H1 (cell line): Measurements from ENCODE around the gene SMYD3. TPM values are rescaled to one million over a fixed set of nuclear protein-coding genes. Genes with fewer than 3 reads are reported as not detected.

ENCODE experiments used
- CTCF ChIA-PET: fragments of 300-600 bp; sonication (Branson Sonifier 250); formaldehyde crosslinking; loops from one replicate; lab custom pipeline; 2021; ENCODE audit not compliant: partially characterized antibody; lab: Charles Lee
- POLR2A ChIA-PET: fragments of 300-600 bp; sonication (Branson Sonifier 250); formaldehyde crosslinking; loops from one replicate; lab custom pipeline; 2021; ENCODE audit warnings: inconsistent platforms; ENCODE audit not compliant: partially characterized antibody; lab: Charles Lee
- DNase-seq, 2 experiments: peaks; one replicate each; pipeline versions ENCODE4 v3.0.0 to v3.0.0-alpha.2; 2010 to 2022; ENCODE audit warnings: low spot score in 2 of 2, low read depth in 1 of 2, mixed read lengths in 1 of 2
- FAIRE-seq: peaks from 2 replicates; lab custom pipeline; 2011; peaks lifted over from hg19 to GRCh38; lab: Jason Lieb, UNC
- H2AFZ ChIP-seq: 2 replicates; pipeline ENCODE4 v1.8.1; 2012; ENCODE audit warnings: low read length, inconsistent platforms
- H2AK5ac ChIP-seq: 2 replicates; pipeline ENCODE4 v1.6.1; 2013; ENCODE audit warnings: low read depth, low read length
- H2BK120ac ChIP-seq: replicated peaks from 2 replicates; pipeline ENCODE3; 2013; ENCODE audit warnings: low read depth, low read length, inconsistent platforms
- H2BK12ac ChIP-seq: 2 replicates; pipeline ENCODE4 v1.6.1; 2013; ENCODE audit warnings: low read depth, low read length
- H2BK15ac ChIP-seq: 2 replicates; pipeline ENCODE4 v1.6.1; 2013; ENCODE audit warnings: low read length
- H2BK20ac ChIP-seq: 2 replicates; pipeline ENCODE4 v1.6.1; 2013; ENCODE audit warnings: low read length
- H2BK5ac ChIP-seq: 2 replicates; pipeline ENCODE4 v1.6.1; 2013; ENCODE audit warnings: low read depth, low read length
- H3K14ac ChIP-seq: 2 replicates; pipeline ENCODE4 v1.6.1; 2013; ENCODE audit warnings: inconsistent platforms; ENCODE audit not compliant: insufficient read length
- H3K18ac ChIP-seq: 2 replicates; pipeline ENCODE4 v1.6.1; 2013; ENCODE audit warnings: low read length; ENCODE audit errors: extremely low read depth
- H3K23ac ChIP-seq: 2 replicates; pipeline ENCODE4 v1.6.1; 2013; ENCODE audit warnings: inconsistent platforms; ENCODE audit not compliant: insufficient read length
- H3K23me2 ChIP-seq: 2 replicates; pipeline ENCODE4 v1.6.1; 2013; ENCODE audit warnings: low read depth, low read length
- H3K27ac ChIP-seq: 2 replicates; pipeline ENCODE4 v1.6.1; 2011; ENCODE audit warnings: low read depth, low read length, inconsistent platforms
- H3K27me3 ChIP-seq, 4 experiments: replicated peaks in 1 of 4; 1 replicate in 1 of 4; 2 replicates in 3 of 4; pipeline versions ENCODE4 v1.6.1 to v1.8.1; 2011 to 2013; ENCODE audit warnings: low read length in 3 of 4, mild to moderate bottlenecking in 3 of 4, inconsistent platforms in 2 of 4, mixed read lengths in 2 of 4, moderate library complexity in 1 of 4; ENCODE audit not compliant: control insufficient read depth in 3 of 4, insufficient read depth in 3 of 4; ENCODE audit errors: extremely low read depth in 1 of 4
- H3K36me3 ChIP-seq, 4 experiments: 2 replicates each; pipeline versions ENCODE4 v1.6.1 to v1.8.1; 2011 to 2013; ENCODE audit warnings: mild to moderate bottlenecking in 4 of 4, low read length in 3 of 4, moderate library complexity in 2 of 4, control low read depth in 1 of 4, inconsistent platforms in 1 of 4; ENCODE audit not compliant: insufficient read depth in 4 of 4, control insufficient read depth in 2 of 4
- H3K4ac ChIP-seq: replicated peaks from 2 replicates; pipeline ENCODE3; 2013; ENCODE audit warnings: low read length, low read depth, mixed read lengths, inconsistent platforms; ENCODE audit not compliant: insufficient read length
- H3K4me1 ChIP-seq, 4 experiments: replicated peaks in 1 of 4; 1 replicate in 1 of 4; 2 replicates in 3 of 4; pipeline versions ENCODE4 v1.6.1 to v1.8.1; 2011 to 2013; ENCODE audit warnings: low read length in 3 of 4, inconsistent platforms in 2 of 4, mixed read lengths in 1 of 4; ENCODE audit not compliant: insufficient read depth in 4 of 4, control insufficient read depth in 3 of 4
- H3K4me2 ChIP-seq, 2 experiments: 2 replicates each; pipeline versions ENCODE4 v1.6.1 to v1.8.1; 2011 to 2013; ENCODE audit warnings: low read depth in 2 of 2, low read length in 2 of 2, control low read depth in 1 of 2, inconsistent platforms in 1 of 2, mild to moderate bottlenecking in 1 of 2; ENCODE audit not compliant: insufficient read depth in 1 of 2
- H3K4me3 ChIP-seq, 4 experiments: fragments of 200-600, 300-600 bp in 1 of 4; sonication (generic), shearing (Covaris generic), sonication (Bioruptor Twin) in 1 of 4; 2 replicates each; pipeline versions ENCODE4 v1.5.1 to v1.8.1; 2011 to 2016; ENCODE audit warnings: low read length in 4 of 4, low read depth in 3 of 4, control low read depth in 2 of 4, inconsistent platforms in 2 of 4, mild to moderate bottlenecking in 2 of 4, mixed read lengths in 1 of 4, moderate library complexity in 1 of 4; ENCODE audit not compliant: insufficient read depth in 2 of 4; ENCODE audit errors: extremely low read depth in 1 of 4
- H3K56ac ChIP-seq: replicated peaks from 2 replicates; pipeline ENCODE3; 2013; ENCODE audit warnings: low read depth, mild to moderate bottlenecking, mixed read lengths, low read length, inconsistent platforms; ENCODE audit not compliant: insufficient read length
- H3K79me1 ChIP-seq: 2 replicates; pipeline ENCODE4 v1.6.1; 2013; ENCODE audit warnings: low read depth, low read length, control low read depth
- H3K79me2 ChIP-seq, 2 experiments: 2 replicates each; pipeline versions ENCODE4 v1.6.1 to v1.8.1; 2012 to 2013; ENCODE audit warnings: low read length in 2 of 2, mild to moderate bottlenecking in 2 of 2, inconsistent platforms in 1 of 2; ENCODE audit not compliant: insufficient read depth in 2 of 2, control insufficient read depth in 1 of 2
- H3K9ac ChIP-seq, 4 experiments: replicated peaks in 1 of 4; 1 replicate in 1 of 4; 2 replicates in 3 of 4; pipeline versions ENCODE4 v1.6.1 to v1.8.1; 2011 to 2013; ENCODE audit warnings: low read depth in 3 of 4, low read length in 3 of 4, control low read depth in 2 of 4, mild to moderate bottlenecking in 2 of 4, moderate library complexity in 2 of 4, inconsistent platforms in 1 of 4; ENCODE audit errors: extremely low read depth in 1 of 4
- H3K9me3 ChIP-seq, 2 experiments: 2 replicates each; pipeline versions ENCODE4 v1.6.1 to v1.8.1; 2012 to 2013; ENCODE audit warnings: mild to moderate bottlenecking in 2 of 2, moderate library complexity in 2 of 2, control low read depth in 1 of 2, inconsistent platforms in 1 of 2, low read depth in 1 of 2, low read length in 1 of 2, mixed read lengths in 1 of 2; ENCODE audit not compliant: insufficient read depth in 2 of 2
- H4K20me1 ChIP-seq, 2 experiments: replicated peaks in 1 of 2; 2 replicates each; pipeline versions ENCODE3 to v1.8.1; 2011 to 2013; ENCODE audit warnings: inconsistent platforms in 2 of 2, low read length in 2 of 2, mild to moderate bottlenecking in 1 of 2; ENCODE audit not compliant: insufficient read depth in 2 of 2, control insufficient read depth in 1 of 2
- H4K5ac ChIP-seq: 2 replicates; pipeline ENCODE4 v1.6.1; 2013; ENCODE audit warnings: low read length, low read depth, mixed read lengths, inconsistent platforms; ENCODE audit not compliant: insufficient read length
- H4K8ac ChIP-seq: 2 replicates; pipeline ENCODE4 v1.8.0; 2013; ENCODE audit warnings: mild to moderate bottlenecking, moderate library complexity, low read length, inconsistent platforms; ENCODE audit not compliant: insufficient read depth; ENCODE audit errors: extremely low read depth
- H4K91ac ChIP-seq: replicated peaks from 2 replicates; pipeline ENCODE3; 2013; ENCODE audit warnings: low read length, mixed read lengths, inconsistent platforms; ENCODE audit not compliant: insufficient read length
- BRCA1 ChIP-seq: IDR thresholded peaks from 2 replicates; pipeline ENCODE4 v1.6.1; 2012; ENCODE audit warnings: low read depth, low read length, improper control_type of control experiment
- CBX8 ChIP-seq: fragments of 300-800, 300-1000 bp; sonication (generic); IDR thresholded peaks from 2 replicates; pipeline ENCODE4 v1.7.1; 2016; ENCODE audit warnings: low read depth, low read length, borderline replicate concordance
- CHD2 ChIP-seq: IDR thresholded peaks from 2 replicates; pipeline ENCODE4 v1.6.1; 2012; ENCODE audit warnings: low read length, improper control_type of control experiment
- E2F6 ChIP-seq: IDR thresholded peaks from 2 replicates; pipeline ENCODE4 v1.6.1; 2012; ENCODE audit warnings: inconsistent platforms
- GABPA ChIP-seq: IDR thresholded peaks from 2 replicates; pipeline ENCODE4 v1.6.1; 2011; ENCODE audit warnings: mild to moderate bottlenecking, low read length, moderate library complexity, borderline replicate concordance; ENCODE audit not compliant: insufficient read depth
- KDM5A ChIP-seq: fragments of 200-600 bp; IDR thresholded peaks from 2 replicates; pipeline ENCODE4 v1.7.1; 2012; ENCODE audit warnings: mild to moderate bottlenecking, low read length, inconsistent platforms, mixed read lengths
- MAFK ChIP-seq: IDR thresholded peaks from 2 replicates; pipeline ENCODE4 v1.6.1; 2012; ENCODE audit warnings: low read depth, mild to moderate bottlenecking, improper control_type of control experiment, low read length
- NANOG ChIP-seq: IDR thresholded peaks from 2 replicates; pipeline ENCODE4 v1.6.1; 2011; ENCODE audit warnings: low read length, low read depth, mild to moderate bottlenecking, inconsistent platforms; ENCODE audit not compliant: insufficient read depth, poor library complexity, severe bottlenecking
- POLR2A ChIP-seq, 2 experiments: IDR thresholded peaks; 1 replicate in 1 of 2; 2 replicates in 1 of 2; pipeline ENCODE4 v1.6.1; 2011; ENCODE audit warnings: low read depth in 2 of 2, low read length in 2 of 2, mild to moderate bottlenecking in 2 of 2; ENCODE audit errors: control extremely low read depth in 1 of 2
- POU5F1 ChIP-seq: IDR thresholded peaks from 2 replicates; pipeline ENCODE4 v1.6.1; 2011; ENCODE audit warnings: low read depth, mild to moderate bottlenecking, low read length, moderate library complexity
- SIX5 ChIP-seq: IDR thresholded peaks from 2 replicates; pipeline ENCODE4 v1.6.1; 2011; ENCODE audit warnings: mild to moderate bottlenecking, low read depth, low read length
- TBP ChIP-seq: IDR thresholded peaks from 2 replicates; pipeline ENCODE4 v1.6.1; 2011; ENCODE audit warnings: low read depth, low read length, improper control_type of control experiment
- TCF12 ChIP-seq: IDR thresholded peaks from 2 replicates; pipeline ENCODE4 v1.6.1; 2011; ENCODE audit warnings: low read depth, mild to moderate bottlenecking, low read length
- TEAD4 ChIP-seq: IDR thresholded peaks from 2 replicates; pipeline ENCODE4 v1.6.1; 2012; ENCODE audit warnings: low read depth, low read length, inconsistent platforms, mixed read lengths
- WGBS, 2 experiments: shearing (Covaris generic) in 1 of 2; methylation state at CpG; one replicate each; pipeline versions ENCODE4 v1.1.6 to v1.1.7; 2013 to 2015; ENCODE audit warnings: low lambda C conversion rate in 2 of 2, mixed read lengths in 2 of 2, inconsistent platforms in 1 of 2, low coverage in 1 of 2, missing lambda C conversion rate in 1 of 2; ENCODE audit not compliant: insufficient replicate concordance in 2 of 2, insufficient coverage in 1 of 2, insufficient read length in 1 of 2; ENCODE audit errors: extremely low coverage in 1 of 2, missing lambda C conversion rate in 1 of 2; 5-methylcytosine and 5-hydroxymethylcytosine counted together
- polyA plus RNA-seq, 7 experiments: library from polyadenylated mRNA; depleted of rRNA in 3 of 7; stranded (reverse) in 5 of 7; unstranded in 2 of 7; fragments of >200 nt in 5 of 7; fragments of 200-250 nt in 2 of 7; gene quantifications; 1 replicate in 5 of 7; 2 replicates in 1 of 7; 4 replicates in 1 of 7; pipeline versions ENCODE4 v1.2.1 to v1.2.3, GENCODE V29; 2011 to 2013; ENCODE audit warnings: missing spikeins in 2 of 7, mixed read lengths in 2 of 7
- total RNA-seq: library from RNA; stranded (reverse); fragmentation: NEBNext Ultra II Directional; extraction: Animal tissue kit (Norgen Biotek cat#: 25700); gene quantifications from 2 replicates; pipeline ENCODE4 v1.2.1, GENCODE V29; 2021

The SMYD3 gene
- total and polyA plus RNA-seq, 2 of the 8 experiments (the other 6 are each of a cell fraction or from before 2014, with no cell fraction given): 17.3 to 25.4 TPM

DNA sequence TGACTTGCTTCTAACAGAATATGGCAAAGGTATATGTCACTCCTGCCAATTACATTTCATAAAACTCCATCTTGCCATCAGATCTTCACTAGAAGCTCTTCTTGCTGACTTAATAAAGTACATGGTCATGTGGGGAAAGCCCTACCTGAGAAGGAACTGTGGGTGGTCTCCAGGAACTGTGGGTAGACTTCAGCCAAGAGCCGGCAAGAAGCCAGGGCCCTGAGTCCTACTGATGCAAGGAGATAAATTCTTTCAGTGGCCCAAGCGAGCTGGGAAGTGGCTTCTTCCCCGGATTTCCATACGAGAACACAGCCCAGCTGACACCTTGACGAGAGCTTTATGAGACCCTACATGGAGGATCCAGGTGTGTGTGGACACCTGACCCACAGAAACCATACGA is 228.7 kb downstream of the SMYD3 start:
- TF ChIP-seq MAFK: no peak
- TF ChIP-seq NANOG: no peak
- TF ChIP-seq SIX5: no peak
- no peak for TF ChIP-seq GABPA
- no peak for TF ChIP-seq E2F6
- no peak for TF ChIP-seq TBP
- TF ChIP-seq TEAD4: no peak
- no peak for TF ChIP-seq POLR2A (IDR thresholded peaks at IDR 0.05; ENCODE audit: control extremely low read depth in 1 of 2, low read depth in 2 of 2, low read length in 2 of 2)
- no peak for TF ChIP-seq POU5F1
- TF ChIP-seq BRCA1: no peak
- TF ChIP-seq KDM5A: no peak
- TF ChIP-seq CHD2: no peak
- TF ChIP-seq CBX8: no peak
- TF ChIP-seq TCF12: no peak
- ChIA-PET CTCF (interaction anchor here (1.4 kb wide), 1 partner anchor 267 kb away, joined by 5 read pairs; no protein-coding TSS in a partner anchor), POLR2A (interaction anchor here (0.9 kb wide), 1 partner anchor 20 kb away, joined by 3 read pairs; no protein-coding TSS in a partner anchor)
- Histone ChIP-seq H2BK20ac (no peak overlapping the region), H3K4me1 (no peaks in the 10 kb centered on the region), H3K79me2 (no peaks in the 10 kb centered on the region), H3K23me2 (no peaks in the 10 kb centered on the region), H4K5ac (no peak overlapping the region), H3K23ac (no peak overlapping the region), H2AFZ (no peak overlapping the region), H2BK15ac (no peak overlapping the region), H3K27ac (no peak overlapping the region), H4K91ac (no peak overlapping the region), H3K4ac (no peak overlapping the region), H2AK5ac (no peak overlapping the region), H4K8ac (0 out of 2 replicates have a peak overlapping the region, but pooled peaks have one; percentile 12), H2BK12ac (no peak overlapping the region), H3K4me3 (no peak overlapping the region), H3K9ac (no peak overlapping the region), H3K9me3 (no peaks in the 10 kb centered on the region), H3K4me2 (no peak overlapping the region), H3K36me3 (no peaks in the 10 kb centered on the region), H3K18ac (no peak overlapping the region), H3K14ac (no peak overlapping the region), H2BK5ac (no peak overlapping the region), H3K56ac (no peak overlapping the region), H4K20me1 (no peaks in the 10 kb centered on the region), H2BK120ac (no peak overlapping the region), H3K27me3 (no peaks in the 10 kb centered on the region), H3K79me1 (no peaks in the 10 kb centered on the region; the same call in 1 of the 2 replicates)
- WGBS, 2 experiments: 88% methylated on average over 6 of the region's 6 CpGs; no CpG with 5 or more reads in 1 of the 2 experiments
- no peak for FAIRE-seq
- DNase-seq: no peak
